Glutamatergic neuron (in vitro differentiated cells): ENCODE results near the gene MYO1A. TPM values are rescaled to one million over a fixed set of nuclear protein-coding genes. Genes with fewer than 3 reads are reported as not detected.

ENCODE experiments used
- DNase-seq: peaks from one replicate; pipeline ENCODE4 v3.0.0; 2022
- H3K27ac Mint-ChIP-seq: one replicate; pipeline ENCODE4 v1.8.0; 2020; ENCODE audit warnings: mild to moderate bottlenecking, mixed read lengths, inconsistent platforms; ENCODE audit not compliant: unreplicated experiment
- H3K27me3 Mint-ChIP-seq: one replicate; pipeline ENCODE4 v1.8.0; 2020; ENCODE audit warnings: mild to moderate bottlenecking, moderate library complexity, mixed read lengths, inconsistent platforms; ENCODE audit not compliant: unreplicated experiment
- H3K36me3 Mint-ChIP-seq: one replicate; pipeline ENCODE4 v1.8.0; 2020; ENCODE audit warnings: mild to moderate bottlenecking, mixed read lengths, inconsistent platforms; ENCODE audit not compliant: unreplicated experiment
- H3K4me1 Mint-ChIP-seq: one replicate; pipeline ENCODE4 v1.8.0; 2020; ENCODE audit warnings: mild to moderate bottlenecking, low read depth, mixed read lengths, inconsistent platforms; ENCODE audit not compliant: unreplicated experiment
- H3K4me3 Mint-ChIP-seq: one replicate; pipeline ENCODE4 v1.8.0; 2020; ENCODE audit warnings: mild to moderate bottlenecking, mixed read lengths, inconsistent platforms; ENCODE audit not compliant: unreplicated experiment
- H3K9me3 Mint-ChIP-seq: one replicate; pipeline ENCODE4 v1.8.0; 2020; ENCODE audit warnings: mild to moderate bottlenecking, moderate library complexity, mixed read lengths, inconsistent platforms; ENCODE audit not compliant: unreplicated experiment
- CTCF ChIP-seq: fragments of 200-600 bp; sonication (generic); IDR thresholded peaks from one replicate; pipeline ENCODE4 v1.5.0; 2021; ENCODE audit not compliant: partially characterized antibody, unreplicated experiment
- long read RNA-seq: library from polyadenylated mRNA; unstranded; transcript quantifications from one replicate; pipeline ENCODE4 v2.0.0, GENCODE V29; 2020; ENCODE audit not compliant: unreplicated experiment
- total RNA-seq: library from RNA; stranded (reverse); fragmentation: NEBNext Ultra II Directional; extraction: Animal tissue kit (Norgen Biotek cat#: 25700); gene quantifications from one replicate; pipeline ENCODE4 v1.2.1, GENCODE V29; 2021; ENCODE audit not compliant: unreplicated experiment

The MYO1A gene
- 0.64 TPM for total RNA-seq
- long read RNA-seq: 0 reads

- no peak for TF ChIP-seq CTCF
- H3K4me3 Mint-ChIP-seq: no peak within 1 kb of the TSS
- no peaks in the 10 kb centered on the region for H3K4me1 Mint-ChIP-seq
- no peaks in the 10 kb centered on the region for H3K9me3 Mint-ChIP-seq
- no peak within 1 kb of the TSS for H3K27ac Mint-ChIP-seq
- H3K36me3 Mint-ChIP-seq: no peaks in the 10 kb centered on the region
- no peak for DNase-seq
- no peaks in the 10 kb centered on the region for H3K27me3 Mint-ChIP-seq
Observed at GRCh38 chr12:57049890-57050289, at the start of gene MYO1A. Gene MYO1A, minus strand, starts transcription at chr12:57050129. Its CDS starts 1,806 bp downstream, at chr12:57048323.

GRCh38 chr12:57099047-57099714 is 49.3 kb upstream of the MYO1A start:
- Mint-ChIP-seq H3K27me3 (peaks cover 1% of the 10 kb centered on the region), H3K36me3 (no peaks in the 10 kb centered on the region), H3K4me1 (peaks cover 15% of the 10 kb centered on the region), H3K27ac (no peak overlapping the region), H3K4me3 (no peak overlapping the region), H3K9me3 (peaks cover 2% of the 10 kb centered on the region)
- no peak for DNase-seq
- no peak for TF ChIP-seq CTCF

- Mint-ChIP-seq H3K27ac (no peak overlapping the region), H3K4me1 (peaks cover 19% of the 10 kb centered on the region), H3K36me3 (no peaks in the 10 kb centered on the region), H3K4me3 (no peak overlapping the region), H3K9me3 (peaks cover 2% of the 10 kb centered on the region), H3K27me3 (peaks cover 3% of the 10 kb centered on the region)
- no peak for TF ChIP-seq CTCF
- no peak for DNase-seq
Observed at GRCh38 chr12:57098546-57098945, 48.6 kb upstream of the MYO1A start.

GRCh38 chr12:57097554-57097835 is 47.6 kb upstream of the MYO1A start:
- no peak for DNase-seq
- no peak overlapping the region for H3K27ac Mint-ChIP-seq
- H3K4me3 Mint-ChIP-seq: no peak overlapping the region
- TF ChIP-seq CTCF: no peak
- H3K27me3 Mint-ChIP-seq: peaks cover 6% of the 10 kb centered on the region
- H3K9me3 Mint-ChIP-seq: peaks cover 2% of the 10 kb centered on the region
- H3K4me1 Mint-ChIP-seq: peaks cover 20% of the 10 kb centered on the region
- no peaks in the 10 kb centered on the region for H3K36me3 Mint-ChIP-seq

DNA sequence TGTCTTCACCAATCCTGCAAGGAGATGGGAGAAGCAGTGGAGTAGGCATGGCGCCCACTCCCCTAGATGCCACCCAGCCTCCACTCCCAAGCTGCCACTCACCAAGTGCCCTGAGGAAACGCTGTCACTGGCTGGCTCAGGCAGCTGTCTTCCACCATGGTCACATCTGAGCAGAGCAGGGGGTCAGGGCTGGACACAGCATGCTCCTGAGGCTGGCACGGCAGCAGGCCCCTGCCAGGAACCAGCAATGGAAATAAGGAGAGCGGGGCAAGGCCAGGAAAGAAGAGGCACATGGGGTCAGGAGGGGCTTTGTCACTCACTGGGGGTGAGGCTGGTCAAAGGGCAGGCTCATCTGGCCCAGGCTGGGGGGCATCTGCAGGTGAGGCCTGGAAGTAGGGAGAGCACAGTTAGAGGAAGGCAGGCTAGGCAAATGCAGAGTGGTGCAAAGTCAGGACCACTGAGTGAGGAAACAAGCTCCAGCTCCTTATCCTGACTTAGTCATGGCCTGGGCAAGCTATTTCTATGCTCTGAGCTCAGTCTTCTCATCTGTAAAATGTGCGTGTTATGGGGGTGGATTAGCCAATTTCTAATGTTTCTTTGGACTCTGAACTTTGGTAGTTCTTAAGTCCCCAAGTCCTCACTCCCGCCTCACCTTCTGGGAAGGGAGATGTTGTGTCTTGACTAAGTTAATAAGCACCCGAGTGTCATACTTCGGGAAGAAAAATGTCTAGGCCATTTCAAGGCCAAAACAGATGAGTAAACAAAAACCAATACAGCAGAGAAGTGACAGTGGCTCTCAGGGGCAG is 47.0 kb upstream of the MYO1A start:
- H3K4me1 Mint-ChIP-seq: peaks cover 20% of the 10 kb centered on the region
- DNase-seq: no peak
- H3K4me3 Mint-ChIP-seq: no peak overlapping the region

More for the DNA sequence above, 47.0 kb upstream of the MYO1A start:
- Mint-ChIP-seq H3K27me3 (peaks cover 6% of the 10 kb centered on the region), H3K36me3 (no peaks in the 10 kb centered on the region), H3K27ac (no peak overlapping the region), H3K9me3 (peaks cover 2% of the 10 kb centered on the region)
- TF ChIP-seq CTCF: no peak
